Lower lobe of right lung (tissue), 2 donors: ENCODE measurements around the gene BANF2. TPM values are rescaled to one million over a fixed set of nuclear protein-coding genes. Genes with fewer than 3 reads are reported as not detected.
"Not testable (repeated sequence)": the region's sequence is repeated elsewhere in the genome, so short reads cannot be mapped to it uniquely, and the experiment has no call there.

ENCODE experiments used
- ATAC-seq, 2 donors: fragments of 200-7000 bp; cut with Tn5 transposase; one replicate each; pipeline ENCODE4 v1.9.1; 2020 to 2022; ENCODE audit warnings: mild to moderate bottlenecking in 2 of 2, moderate library complexity in 2 of 2
- DNase-seq: peaks from one replicate; pipeline ENCODE4 v3.0.0-alpha.2; 2020
- H3K27ac ChIP-seq: fragments of 200-600 bp; one replicate; pipeline ENCODE4 v1.8.0; 2022
- H3K27me3 ChIP-seq: fragments of 200-600 bp; one replicate; pipeline ENCODE4 v1.8.0; 2022; ENCODE audit warnings: low read depth
- H3K36me3 ChIP-seq: fragments of 200-600 bp; one replicate; pipeline ENCODE4 v1.8.0; 2022; ENCODE audit warnings: mild to moderate bottlenecking
- H3K4me1 ChIP-seq: fragments of 200-600 bp; one replicate; pipeline ENCODE4 v1.8.0; 2022
- H3K4me3 ChIP-seq: fragments of 200-600 bp; one replicate; pipeline ENCODE4 v1.8.0; 2022; ENCODE audit warnings: mild to moderate bottlenecking
- H3K9me3 ChIP-seq: fragments of 200-600 bp; one replicate; pipeline ENCODE4 v1.8.0; 2022
- CTCF ChIP-seq: fragments of 200-600 bp; IDR thresholded peaks from one replicate; pipeline ENCODE4 v1.8.0; 2022; ENCODE audit warnings: antibody characterized with exemption, mild to moderate bottlenecking
- intact Hi-C: fragments of 100-400 bp; cut with DNase I; formaldehyde crosslinking; loops from one replicate; pipeline ENCODE4 v1.11.0; 2022
- total RNA-seq: library from RNA; stranded (reverse); fragmentation: NEBNext Ultra II Directional; extraction: Animal tissue kit (Norgen Biotek cat#: 25700); gene quantifications from one replicate; pipeline ENCODE4 v1.2.1, GENCODE V29; 2021
- donor health status: DM: no; HTN: yes; CAD: no; lungs with severe emphysema.

BANF2 gene
- total RNA-seq, 1 donor from 2014 or later: not detected

GRCh38 chr20:17657079-17657825, 42.5 kb upstream of the BANF2 start:
- no peak for ATAC-seq
- Histone ChIP-seq H3K36me3 (peaks cover 47% of the 10 kb centered on the region), H3K27ac (no peak overlapping the region), H3K27me3 (no peaks in the 10 kb centered on the region), H3K4me1 (peaks cover 14% of the 10 kb centered on the region), H3K9me3 (no peaks in the 10 kb centered on the region), H3K4me3 (no peak overlapping the region)
- DNase-seq: no peak
- TF ChIP-seq CTCF: no peak
- intact Hi-C loops: loop anchor here (10.0 kb wide), 1 partner anchor 238 kb away; no protein-coding TSS in a partner anchor

- TF ChIP-seq CTCF: no peak
- H3K4me1 ChIP-seq: peaks cover 18% of the 10 kb centered on the region
- H3K36me3 ChIP-seq: peaks cover 47% of the 10 kb centered on the region
These were observed 41.7 kb upstream of the BANF2 start for GRCh38 chr20:17657898-17658647.

GRCh38 chr20:17658648-17658993, 41.1 kb upstream of the BANF2 start:
- Histone ChIP-seq H3K36me3 (peaks cover 47% of the 10 kb centered on the region), H3K4me3 (no peak overlapping the region), H3K27me3 (no peaks in the 10 kb centered on the region), H3K4me1 (peaks cover 18% of the 10 kb centered on the region), H3K27ac (no peak overlapping the region), H3K9me3 (no peaks in the 10 kb centered on the region)
- no peak for ATAC-seq
- DNase-seq: no peak
- intact Hi-C loops: loop anchor here (10.0 kb wide), 1 partner anchor 236 kb away; no protein-coding TSS in a partner anchor
- no peak for TF ChIP-seq CTCF

More at GRCh38 chr20:17657898-17658647, 41.7 kb upstream of the BANF2 start:
- H3K4me3 ChIP-seq: no peak overlapping the region
- no peak for DNase-seq
- ATAC-seq: no peak
- H3K27me3 ChIP-seq: no peaks in the 10 kb centered on the region
- no peaks in the 10 kb centered on the region for H3K9me3 ChIP-seq
- intact Hi-C loops: loop anchor here (10.0 kb wide), 1 partner anchor 237 kb away; no protein-coding TSS in a partner anchor
- no peak overlapping the region for H3K27ac ChIP-seq

GRCh38 chr20:17659344-17659743, 40.4 kb upstream of the BANF2 start:
- ATAC-seq, DNase-seq: not testable (repeated sequence)

GRCh38 chr20:17659801-17660200, 40.0 kb upstream of the BANF2 start:
- Histone ChIP-seq H3K4me1 (peaks cover 21% of the 10 kb centered on the region), H3K4me3 (no peak overlapping the region), H3K27me3 (no peaks in the 10 kb centered on the region), H3K36me3 (peaks cover 37% of the 10 kb centered on the region), H3K9me3 (no peaks in the 10 kb centered on the region), H3K27ac (no peak overlapping the region)
- intact Hi-C loops: loop anchor here (10.0 kb wide), 1 partner anchor 235 kb away; no protein-coding TSS in a partner anchor
- no peak for TF ChIP-seq CTCF
- DNase-seq (no peak), ATAC-seq (no peak)

More at GRCh38 chr20:17659344-17659743, 40.4 kb upstream of the BANF2 start:
- Histone ChIP-seq H3K4me1 (peaks cover 18% of the 10 kb centered on the region), H3K36me3 (peaks cover 41% of the 10 kb centered on the region)
- not testable (repeated sequence) for H3K27me3 ChIP-seq, H3K4me3 ChIP-seq, H3K27ac ChIP-seq, H3K9me3 ChIP-seq
- intact Hi-C loops: loop anchor here (10.0 kb wide), 1 partner anchor 235 kb away; no protein-coding TSS in a partner anchor
